ENCODE data around the gene SUSD3.

SUSD3 gene

DNA sequence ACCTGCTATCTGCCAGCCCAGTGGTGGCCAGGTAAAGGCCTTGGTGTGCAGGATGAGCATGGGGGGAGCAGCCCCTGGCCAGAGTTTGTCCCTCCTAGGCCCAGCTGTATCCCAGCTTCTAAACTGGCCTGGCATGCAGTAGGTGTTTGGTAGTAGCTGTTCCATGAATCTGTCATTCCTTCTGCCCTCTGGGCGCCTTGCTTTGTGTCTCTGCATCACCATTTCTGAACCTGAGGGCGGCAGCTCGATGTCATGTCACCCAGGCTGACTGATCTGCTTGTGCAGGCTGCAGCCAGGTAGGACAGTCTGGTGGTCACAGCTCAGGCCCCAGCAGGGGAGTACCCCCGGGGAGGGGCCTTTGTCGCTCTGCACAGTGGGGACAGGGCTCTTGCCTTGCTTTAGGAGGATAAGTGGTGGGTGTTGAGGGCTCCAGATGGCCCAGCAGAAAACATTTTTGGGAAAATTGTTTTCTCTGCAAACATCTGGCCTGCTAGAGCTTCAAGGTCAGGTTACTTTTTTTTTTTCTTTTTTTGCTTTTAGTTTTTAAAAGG lies 4.6 kb upstream of the SUSD3 start:
- DNase-seq = peak; percentile 84

DNA sequence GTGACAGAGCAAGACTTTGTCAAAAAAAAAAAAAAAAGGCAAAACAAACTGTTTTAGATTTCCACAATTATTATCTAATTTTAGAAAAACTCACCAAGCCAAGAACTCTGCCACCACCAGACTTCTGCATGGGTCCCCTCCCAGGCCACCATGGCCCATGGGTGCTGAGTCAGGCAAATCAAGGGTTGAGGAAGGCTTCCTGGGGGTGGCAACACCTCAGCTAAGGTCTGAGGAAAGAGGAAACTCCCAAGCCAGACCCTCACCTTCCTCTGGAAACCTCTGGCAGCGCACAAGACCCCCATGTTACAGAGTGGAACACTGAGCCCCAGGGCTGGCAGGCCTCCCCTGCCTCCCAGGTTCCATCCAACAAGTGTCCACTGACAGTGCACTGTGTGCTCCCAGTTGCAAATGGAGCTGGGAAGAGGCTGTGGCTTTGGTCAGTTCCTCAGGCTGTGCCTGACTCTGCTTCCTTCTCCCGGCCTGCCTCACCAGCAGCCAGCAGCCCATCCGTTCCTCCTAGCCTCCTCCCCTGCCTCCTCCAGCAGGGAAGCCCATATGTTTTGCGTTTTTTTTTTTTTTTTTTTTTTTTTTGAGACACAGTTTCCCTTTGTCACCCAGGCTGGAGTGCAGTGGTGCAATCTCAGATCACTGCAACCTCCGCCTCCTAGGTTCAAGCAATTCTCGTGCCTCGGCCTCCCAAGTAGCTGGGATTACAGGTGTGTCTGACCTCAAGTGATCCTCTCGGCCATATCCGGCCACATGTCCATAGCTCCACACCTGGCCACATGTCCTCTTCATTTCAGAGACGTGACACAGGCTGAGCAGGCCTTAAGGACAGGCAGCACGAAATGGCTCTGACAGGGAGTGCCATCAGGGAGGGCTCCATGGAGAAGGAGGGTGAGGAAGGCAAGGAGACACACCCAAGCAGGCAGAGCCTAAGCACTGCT lies 3.5 kb upstream of the SUSD3 start:
- DNase-seq = peak; percentile 76

GRCh38 chr9:93057042-93057702 lies 1.3 kb upstream of the SUSD3 start:
- no peak for DNase-seq

GRCh38 chr9:93057703-93058354 lies 672 bp upstream of the SUSD3 start:
- DNase-seq = no peak

GRCh38 chr9:93059011-93059714 lies 662 bp downstream of the SUSD3 start:
- DNase-seq = no peak

DNA sequence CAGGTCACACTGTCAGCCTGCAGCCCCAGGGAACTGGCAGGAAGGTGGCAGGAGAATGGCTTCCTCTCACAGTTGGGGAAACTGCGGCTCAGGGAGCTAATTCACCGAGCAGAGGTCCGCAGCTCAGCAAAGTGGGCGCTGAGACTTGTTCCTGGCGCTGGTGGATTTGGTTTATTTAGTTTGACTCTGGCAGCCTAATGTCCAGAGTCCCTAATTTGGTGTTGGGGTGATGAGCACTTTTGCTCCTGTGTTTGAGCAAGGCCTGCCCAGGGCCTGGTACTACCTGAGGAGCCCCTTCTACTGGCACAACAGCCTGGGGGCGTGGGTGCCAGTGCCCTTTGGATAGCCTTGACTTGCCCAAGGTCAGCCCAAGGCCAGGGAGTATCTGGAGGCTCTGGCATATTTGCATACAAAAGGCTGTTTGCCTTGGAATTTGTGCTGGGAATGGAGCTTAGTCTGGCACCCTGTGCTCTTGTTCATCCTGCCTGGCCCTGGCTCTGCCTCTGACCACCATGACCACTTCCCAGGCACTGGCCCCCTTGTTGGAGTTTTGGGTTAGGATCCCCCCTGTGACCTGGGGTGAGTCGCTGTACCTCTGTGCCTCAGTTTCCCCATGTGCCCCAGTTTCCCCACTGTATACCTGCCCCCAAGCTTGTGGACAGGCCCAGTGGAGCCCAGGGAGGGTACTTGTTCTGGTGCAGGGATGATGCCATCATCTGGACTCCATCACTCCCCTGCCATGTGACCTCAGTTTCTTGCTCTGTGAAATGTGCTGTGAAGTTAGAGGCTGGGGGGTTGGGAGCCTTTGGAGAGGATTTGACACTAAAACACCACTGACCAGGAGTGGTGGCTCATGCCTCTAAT lies 1.4 kb downstream of the SUSD3 start:
- DNase-seq = no peak

DNA sequence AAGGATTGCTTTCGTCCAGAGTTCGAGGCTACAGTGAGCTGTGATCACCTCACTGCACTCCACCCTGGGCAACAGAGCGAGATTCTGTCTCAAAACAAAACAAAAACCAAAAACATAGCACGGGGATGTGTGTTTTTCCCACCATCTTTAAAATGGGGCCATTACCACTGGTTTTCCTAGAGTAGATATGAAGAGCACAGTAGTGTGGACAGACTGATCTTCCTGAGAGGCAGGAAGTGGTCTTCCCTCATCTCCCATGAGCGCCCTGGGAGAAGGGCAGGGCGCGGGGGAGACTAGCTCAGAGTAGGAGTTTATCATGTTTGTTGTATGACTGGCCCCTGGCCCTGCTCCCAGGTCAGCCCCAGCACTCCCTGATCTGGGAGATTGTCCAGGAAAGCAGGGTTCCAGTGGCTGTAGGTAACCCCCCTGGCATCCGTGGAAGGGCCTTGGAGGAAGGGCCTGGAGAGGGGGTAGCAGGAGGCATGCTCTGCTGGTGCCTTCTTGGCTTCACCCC lies 2.3 kb downstream of the SUSD3 start:
- DNase-seq = no peak

- no peak for DNase-seq
These were observed 2.8 kb downstream of the SUSD3 start for GRCh38 chr9:93061260-93061751.

DNA sequence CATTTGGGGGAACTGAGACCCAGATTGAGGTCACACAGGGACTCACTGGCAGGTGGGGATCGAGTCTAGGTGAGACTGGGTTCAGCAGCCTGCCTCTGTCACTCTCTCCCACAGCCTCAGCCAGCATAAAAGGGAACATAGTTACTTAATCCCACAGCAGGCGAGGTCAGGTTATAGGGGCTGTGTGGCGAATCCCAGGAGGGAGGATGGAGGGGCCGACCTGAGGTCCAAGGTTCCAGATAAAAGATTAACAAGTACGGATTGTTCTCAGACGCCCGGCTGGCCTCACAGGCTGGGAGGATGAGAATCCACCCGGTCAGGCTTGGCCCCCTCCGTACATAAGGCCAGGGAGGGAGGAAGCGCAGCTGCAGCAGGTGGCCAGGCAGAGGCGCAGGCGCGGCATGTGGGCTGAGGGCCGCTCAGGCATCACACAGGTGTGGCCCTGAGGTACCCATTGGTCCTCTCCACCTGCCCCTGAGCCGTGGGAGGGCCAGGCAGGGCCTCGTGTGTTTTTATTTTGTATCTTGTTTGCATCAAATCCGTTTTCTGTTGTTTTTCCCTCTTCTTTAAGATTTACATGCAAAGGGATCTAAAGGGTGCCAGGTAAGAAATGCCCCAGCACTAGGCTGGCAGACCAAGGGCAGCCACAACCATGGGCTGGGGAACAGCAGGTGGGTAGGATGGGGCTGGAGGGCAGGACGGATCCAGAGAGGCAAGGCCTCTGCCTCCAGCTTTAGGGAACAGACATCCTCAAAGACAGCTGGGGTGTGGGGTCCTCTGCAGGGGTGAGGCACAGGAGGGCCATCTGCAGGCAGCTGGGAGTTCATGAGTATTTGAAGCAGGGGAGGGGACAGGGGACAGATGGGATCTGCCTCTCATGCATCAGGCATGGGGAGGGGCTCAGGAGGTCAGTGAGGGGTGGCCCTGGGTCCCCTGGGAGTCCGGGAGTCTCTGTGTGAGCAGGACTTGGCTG lies 3.6 kb downstream of the SUSD3 start:
- DNase-seq = peak; percentile 88

GRCh38 chr9:93064392-93065134 lies 6.1 kb downstream of the SUSD3 start:
- DNase-seq = peak; percentile 74

DNA sequence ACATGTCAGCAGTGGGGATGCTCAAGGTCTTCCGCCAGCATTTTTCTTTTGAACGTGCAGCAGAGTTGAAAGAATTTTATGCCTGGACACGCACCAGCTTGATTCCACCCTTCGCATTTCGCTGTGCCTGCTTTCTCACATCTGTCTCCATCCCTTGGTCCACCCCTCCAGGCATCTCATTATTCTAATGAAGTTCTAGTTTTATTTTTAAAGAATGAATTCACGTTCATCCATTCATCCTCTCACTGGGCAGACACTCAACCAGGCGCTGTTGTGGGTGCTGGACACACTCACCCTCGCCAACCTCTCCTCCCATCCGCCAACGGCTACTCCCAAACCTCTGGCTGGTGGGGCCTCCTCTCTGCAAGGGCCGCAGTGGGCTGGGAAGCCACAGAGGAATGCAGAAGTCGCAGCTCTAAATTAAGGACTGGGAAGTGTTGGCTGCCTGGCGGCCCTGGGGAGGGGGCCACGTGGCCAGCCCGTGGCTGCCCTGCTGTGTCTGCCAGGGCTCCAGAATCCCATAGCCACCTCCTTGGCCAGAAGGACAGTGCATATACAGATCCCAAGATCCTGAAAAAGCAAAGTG lies 6.7 kb downstream of the SUSD3 start:
- no peak for DNase-seq

- DNase-seq = no peak
These were observed 8.6 kb downstream of the SUSD3 start for GRCh38 chr9:93066978-93067603.

GRCh38 chr9:93068956-93069355 lies 10.5 kb downstream of the SUSD3 start:
- DNase-seq = no peak

GRCh38 chr9:93071464-93071863 lies 13.0 kb downstream of the SUSD3 start:
- peak; percentile 29 for DNase-seq

DNA sequence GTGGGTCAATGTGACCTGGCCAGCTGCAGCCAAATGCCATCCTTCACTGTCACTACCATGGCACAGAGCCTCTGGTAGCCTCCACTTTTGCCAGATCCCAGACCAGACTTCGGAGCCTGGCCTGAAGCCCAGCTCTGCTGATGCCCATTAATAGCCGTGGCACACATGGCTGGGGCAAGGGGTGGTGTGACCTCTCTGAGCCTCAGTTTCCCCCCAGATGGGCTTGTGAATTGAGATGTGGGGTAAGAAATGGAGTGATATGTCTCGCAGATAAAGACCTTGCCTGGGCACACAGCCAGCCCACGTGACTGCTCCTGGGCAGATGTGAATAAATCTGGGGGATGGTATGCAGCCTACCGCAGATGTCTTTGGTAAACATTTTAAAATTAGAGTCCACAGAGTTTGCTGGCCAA lies 13.9 kb downstream of the SUSD3 start:
- peak; percentile 69 for DNase-seq

DNA sequence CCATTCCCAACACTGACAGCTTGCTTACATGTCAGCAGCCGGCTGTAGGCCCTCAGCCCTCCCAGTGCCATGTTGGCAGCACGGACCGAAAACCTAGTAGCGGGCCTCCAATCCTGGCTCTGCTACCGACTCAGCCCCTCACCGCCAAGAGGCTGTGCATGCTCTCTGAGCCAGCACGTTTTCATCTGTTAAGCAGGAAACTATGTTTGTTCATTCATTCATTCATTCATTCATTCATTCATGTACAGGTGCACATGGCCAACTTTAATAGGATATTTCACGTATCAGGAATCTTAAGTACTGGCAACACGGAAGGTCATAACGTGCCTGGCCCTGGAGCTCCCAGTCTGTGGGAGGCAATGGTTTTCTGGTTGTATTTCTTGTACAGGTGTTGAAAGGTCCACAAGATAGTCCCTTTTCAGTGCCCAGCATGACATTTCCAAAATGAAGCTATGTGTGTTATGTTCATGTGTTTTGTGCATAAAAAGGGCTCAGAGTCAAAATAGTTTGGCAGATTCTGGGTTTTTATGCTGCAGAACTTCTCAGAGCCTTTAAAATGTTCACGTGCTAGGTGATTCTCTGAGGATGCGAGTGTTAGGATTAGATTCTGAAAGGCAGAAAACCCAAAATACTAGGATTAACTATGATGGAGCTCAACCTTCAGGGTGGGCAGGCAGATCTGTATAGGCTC lies 17.7 kb downstream of the SUSD3 start:
- no peak for DNase-seq

DNA sequence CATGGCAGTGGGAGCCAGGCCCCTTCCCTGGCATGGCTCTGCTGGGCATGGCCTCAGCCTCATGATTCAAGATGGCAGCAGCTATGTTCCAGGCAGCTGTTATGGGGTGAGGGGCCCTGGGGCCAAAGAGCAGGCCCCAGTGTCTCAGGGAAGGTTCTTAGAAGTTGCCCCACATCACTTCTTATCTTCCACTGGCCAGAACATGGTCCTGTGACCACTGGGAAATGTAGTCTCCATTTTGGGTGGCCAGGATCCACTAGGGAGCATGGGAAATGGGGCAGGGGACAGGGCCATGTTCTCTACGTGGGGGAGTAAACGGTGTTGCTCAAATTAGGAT lies 18.3 kb downstream of the SUSD3 start:
- DNase-seq = no peak

DNA sequence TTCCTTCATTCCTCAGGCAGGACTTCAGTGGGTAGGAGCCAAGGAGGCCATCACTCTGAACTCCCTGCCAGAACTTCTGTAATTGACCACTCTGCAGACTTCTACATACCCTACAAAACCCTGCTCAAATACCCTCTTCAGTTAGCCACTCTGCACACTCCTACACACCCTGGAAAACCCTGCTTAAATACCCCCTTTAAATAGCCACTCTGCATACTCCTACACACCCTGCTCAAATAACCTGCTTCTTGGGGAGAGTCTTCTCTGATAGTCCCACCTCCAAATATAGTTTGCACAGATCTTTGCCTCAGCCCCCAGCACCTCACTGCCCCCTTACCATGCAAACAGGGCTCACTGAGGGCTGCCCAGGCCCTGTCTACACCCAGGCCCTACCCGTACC lies 18.9 kb downstream of the SUSD3 start:
- no peak for DNase-seq

All from NCI-H2171 treated with DMSO at 0.1 percent for 48 hours (cell line).